H1 (cell line): ENCODE results near the gene EIF3J. TPM values are rescaled to one million over a fixed set of nuclear protein-coding genes. Genes with fewer than 3 reads are reported as not detected.

ENCODE experiments used
- CTCF ChIA-PET: fragments of 300-600 bp; sonication (Branson Sonifier 250); formaldehyde crosslinking; loops from one replicate; lab custom pipeline; 2021; ENCODE audit not compliant: partially characterized antibody; lab: Charles Lee
- POLR2A ChIA-PET: fragments of 300-600 bp; sonication (Branson Sonifier 250); formaldehyde crosslinking; loops from one replicate; lab custom pipeline; 2021; ENCODE audit warnings: inconsistent platforms; ENCODE audit not compliant: partially characterized antibody; lab: Charles Lee
- DNase-seq, 2 experiments: peaks; one replicate each; pipeline versions ENCODE4 v3.0.0 to v3.0.0-alpha.2; 2010 to 2022; ENCODE audit warnings: low spot score in 2 of 2, low read depth in 1 of 2, mixed read lengths in 1 of 2
- FAIRE-seq: peaks from 2 replicates; lab custom pipeline; 2011; peaks lifted over from hg19 to GRCh38; lab: Jason Lieb, UNC
- H2AFZ ChIP-seq: 2 replicates; pipeline ENCODE4 v1.8.1; 2012; ENCODE audit warnings: low read length, inconsistent platforms
- H2AK5ac ChIP-seq: 2 replicates; pipeline ENCODE4 v1.6.1; 2013; ENCODE audit warnings: low read depth, low read length
- H2BK120ac ChIP-seq: replicated peaks from 2 replicates; pipeline ENCODE3; 2013; ENCODE audit warnings: low read depth, low read length, inconsistent platforms
- H2BK12ac ChIP-seq: 2 replicates; pipeline ENCODE4 v1.6.1; 2013; ENCODE audit warnings: low read depth, low read length
- H2BK15ac ChIP-seq: 2 replicates; pipeline ENCODE4 v1.6.1; 2013; ENCODE audit warnings: low read length
- H2BK20ac ChIP-seq: 2 replicates; pipeline ENCODE4 v1.6.1; 2013; ENCODE audit warnings: low read length
- H2BK5ac ChIP-seq: 2 replicates; pipeline ENCODE4 v1.6.1; 2013; ENCODE audit warnings: low read depth, low read length
- H3K14ac ChIP-seq: 2 replicates; pipeline ENCODE4 v1.6.1; 2013; ENCODE audit warnings: inconsistent platforms; ENCODE audit not compliant: insufficient read length
- H3K18ac ChIP-seq: 2 replicates; pipeline ENCODE4 v1.6.1; 2013; ENCODE audit warnings: low read length; ENCODE audit errors: extremely low read depth
- H3K23ac ChIP-seq: 2 replicates; pipeline ENCODE4 v1.6.1; 2013; ENCODE audit warnings: inconsistent platforms; ENCODE audit not compliant: insufficient read length
- H3K23me2 ChIP-seq: 2 replicates; pipeline ENCODE4 v1.6.1; 2013; ENCODE audit warnings: low read depth, low read length
- H3K27ac ChIP-seq: 2 replicates; pipeline ENCODE4 v1.6.1; 2011; ENCODE audit warnings: low read depth, low read length, inconsistent platforms
- H3K27me3 ChIP-seq, 4 experiments: replicated peaks in 1 of 4; 1 replicate in 1 of 4; 2 replicates in 3 of 4; pipeline versions ENCODE4 v1.6.1 to v1.8.1; 2011 to 2013; ENCODE audit warnings: low read length in 3 of 4, mild to moderate bottlenecking in 3 of 4, inconsistent platforms in 2 of 4, mixed read lengths in 2 of 4, moderate library complexity in 1 of 4; ENCODE audit not compliant: control insufficient read depth in 3 of 4, insufficient read depth in 3 of 4; ENCODE audit errors: extremely low read depth in 1 of 4
- H3K36me3 ChIP-seq, 4 experiments: 2 replicates each; pipeline versions ENCODE4 v1.6.1 to v1.8.1; 2011 to 2013; ENCODE audit warnings: mild to moderate bottlenecking in 4 of 4, low read length in 3 of 4, moderate library complexity in 2 of 4, control low read depth in 1 of 4, inconsistent platforms in 1 of 4; ENCODE audit not compliant: insufficient read depth in 4 of 4, control insufficient read depth in 2 of 4
- H3K4ac ChIP-seq: replicated peaks from 2 replicates; pipeline ENCODE3; 2013; ENCODE audit warnings: low read length, low read depth, mixed read lengths, inconsistent platforms; ENCODE audit not compliant: insufficient read length
- H3K4me1 ChIP-seq, 4 experiments: replicated peaks in 1 of 4; 1 replicate in 1 of 4; 2 replicates in 3 of 4; pipeline versions ENCODE4 v1.6.1 to v1.8.1; 2011 to 2013; ENCODE audit warnings: low read length in 3 of 4, inconsistent platforms in 2 of 4, mixed read lengths in 1 of 4; ENCODE audit not compliant: insufficient read depth in 4 of 4, control insufficient read depth in 3 of 4
- H3K4me2 ChIP-seq, 2 experiments: 2 replicates each; pipeline versions ENCODE4 v1.6.1 to v1.8.1; 2011 to 2013; ENCODE audit warnings: low read depth in 2 of 2, low read length in 2 of 2, control low read depth in 1 of 2, inconsistent platforms in 1 of 2, mild to moderate bottlenecking in 1 of 2; ENCODE audit not compliant: insufficient read depth in 1 of 2
- H3K4me3 ChIP-seq, 4 experiments: fragments of 200-600, 300-600 bp in 1 of 4; sonication (generic), shearing (Covaris generic), sonication (Bioruptor Twin) in 1 of 4; 2 replicates each; pipeline versions ENCODE4 v1.5.1 to v1.8.1; 2011 to 2016; ENCODE audit warnings: low read length in 4 of 4, low read depth in 3 of 4, control low read depth in 2 of 4, inconsistent platforms in 2 of 4, mild to moderate bottlenecking in 2 of 4, mixed read lengths in 1 of 4, moderate library complexity in 1 of 4; ENCODE audit not compliant: insufficient read depth in 2 of 4; ENCODE audit errors: extremely low read depth in 1 of 4
- H3K56ac ChIP-seq: replicated peaks from 2 replicates; pipeline ENCODE3; 2013; ENCODE audit warnings: low read depth, mild to moderate bottlenecking, mixed read lengths, low read length, inconsistent platforms; ENCODE audit not compliant: insufficient read length
- H3K79me1 ChIP-seq: 2 replicates; pipeline ENCODE4 v1.6.1; 2013; ENCODE audit warnings: low read depth, low read length, control low read depth
- H3K79me2 ChIP-seq, 2 experiments: 2 replicates each; pipeline versions ENCODE4 v1.6.1 to v1.8.1; 2012 to 2013; ENCODE audit warnings: low read length in 2 of 2, mild to moderate bottlenecking in 2 of 2, inconsistent platforms in 1 of 2; ENCODE audit not compliant: insufficient read depth in 2 of 2, control insufficient read depth in 1 of 2
- H3K9ac ChIP-seq, 4 experiments: replicated peaks in 1 of 4; 1 replicate in 1 of 4; 2 replicates in 3 of 4; pipeline versions ENCODE4 v1.6.1 to v1.8.1; 2011 to 2013; ENCODE audit warnings: low read depth in 3 of 4, low read length in 3 of 4, control low read depth in 2 of 4, mild to moderate bottlenecking in 2 of 4, moderate library complexity in 2 of 4, inconsistent platforms in 1 of 4; ENCODE audit errors: extremely low read depth in 1 of 4
- H3K9me3 ChIP-seq, 2 experiments: 2 replicates each; pipeline versions ENCODE4 v1.6.1 to v1.8.1; 2012 to 2013; ENCODE audit warnings: mild to moderate bottlenecking in 2 of 2, moderate library complexity in 2 of 2, control low read depth in 1 of 2, inconsistent platforms in 1 of 2, low read depth in 1 of 2, low read length in 1 of 2, mixed read lengths in 1 of 2; ENCODE audit not compliant: insufficient read depth in 2 of 2
- H4K20me1 ChIP-seq, 2 experiments: replicated peaks in 1 of 2; 2 replicates each; pipeline versions ENCODE3 to v1.8.1; 2011 to 2013; ENCODE audit warnings: inconsistent platforms in 2 of 2, low read length in 2 of 2, mild to moderate bottlenecking in 1 of 2; ENCODE audit not compliant: insufficient read depth in 2 of 2, control insufficient read depth in 1 of 2
- H4K5ac ChIP-seq: 2 replicates; pipeline ENCODE4 v1.6.1; 2013; ENCODE audit warnings: low read length, low read depth, mixed read lengths, inconsistent platforms; ENCODE audit not compliant: insufficient read length
- H4K8ac ChIP-seq: 2 replicates; pipeline ENCODE4 v1.8.0; 2013; ENCODE audit warnings: mild to moderate bottlenecking, moderate library complexity, low read length, inconsistent platforms; ENCODE audit not compliant: insufficient read depth; ENCODE audit errors: extremely low read depth
- H4K91ac ChIP-seq: replicated peaks from 2 replicates; pipeline ENCODE3; 2013; ENCODE audit warnings: low read length, mixed read lengths, inconsistent platforms; ENCODE audit not compliant: insufficient read length
- CEBPB ChIP-seq: IDR thresholded peaks from 2 replicates; pipeline ENCODE4 v1.6.1; 2012; ENCODE audit warnings: low read depth, low read length
- CTBP2 ChIP-seq: IDR thresholded peaks from 2 replicates; pipeline ENCODE4 v1.7.0; 2011; ENCODE audit warnings: borderline replicate concordance, mild to moderate bottlenecking, moderate library complexity, mixed read lengths, low read length; ENCODE audit not compliant: insufficient read depth, insufficient read length
- TAF1 ChIP-seq: IDR thresholded peaks from 2 replicates; pipeline ENCODE4 v1.6.1; 2011; ENCODE audit warnings: mild to moderate bottlenecking, low read depth, low read length
- WGBS, 2 experiments: shearing (Covaris generic) in 1 of 2; methylation state at CpG; one replicate each; pipeline versions ENCODE4 v1.1.6 to v1.1.7; 2013 to 2015; ENCODE audit warnings: low lambda C conversion rate in 2 of 2, mixed read lengths in 2 of 2, inconsistent platforms in 1 of 2, low coverage in 1 of 2, missing lambda C conversion rate in 1 of 2; ENCODE audit not compliant: insufficient replicate concordance in 2 of 2, insufficient coverage in 1 of 2, insufficient read length in 1 of 2; ENCODE audit errors: extremely low coverage in 1 of 2, missing lambda C conversion rate in 1 of 2; 5-methylcytosine and 5-hydroxymethylcytosine counted together
- polyA plus RNA-seq, 7 experiments: library from polyadenylated mRNA; depleted of rRNA in 3 of 7; stranded (reverse) in 5 of 7; unstranded in 2 of 7; fragments of >200 nt in 5 of 7; fragments of 200-250 nt in 2 of 7; gene quantifications; 1 replicate in 5 of 7; 2 replicates in 1 of 7; 4 replicates in 1 of 7; pipeline versions ENCODE4 v1.2.1 to v1.2.3, GENCODE V29; 2011 to 2013; ENCODE audit warnings: missing spikeins in 2 of 7, mixed read lengths in 2 of 7
- total RNA-seq: library from RNA; stranded (reverse); fragmentation: NEBNext Ultra II Directional; extraction: Animal tissue kit (Norgen Biotek cat#: 25700); gene quantifications from 2 replicates; pipeline ENCODE4 v1.2.1, GENCODE V29; 2021
- TF ChIP-seq, protein P1 (sequence below), 3 experiments: IDR thresholded peaks; 1 replicate in 2 of 3; 2 replicates in 1 of 3; pipeline versions ENCODE4 v1.5.1 to v1.6.1; 2011; ENCODE audit warnings: low read length in 3 of 3, mild to moderate bottlenecking in 3 of 3, inconsistent platforms in 2 of 3, low read depth in 1 of 3, moderate library complexity in 1 of 3; ENCODE audit not compliant: insufficient read depth in 1 of 3; ENCODE audit errors: control extremely low read depth in 1 of 3

EIF3J gene
- total and polyA plus RNA-seq, 2 of the 8 experiments (the other 6 are each of a cell fraction or from before 2014, with no cell fraction given) = 26.8 to 119 TPM

DNA sequence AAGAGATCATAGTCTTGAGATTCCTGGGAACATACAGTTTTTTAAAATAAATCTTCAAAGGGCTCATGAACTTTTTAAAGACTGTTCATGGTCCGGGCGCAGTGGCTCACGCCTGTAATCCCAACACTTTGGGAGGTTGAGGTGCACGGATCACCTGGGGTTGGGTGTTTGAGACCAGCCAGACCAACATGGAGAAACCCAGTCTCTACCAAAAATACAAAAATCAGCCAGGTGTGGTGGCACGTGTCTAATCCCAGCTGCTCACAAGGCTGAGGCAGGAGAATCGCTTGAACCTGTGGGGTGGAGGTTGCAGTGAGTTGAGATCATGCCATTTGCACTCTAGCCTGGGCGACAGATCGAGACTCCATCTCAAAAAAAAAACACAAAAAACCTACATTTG lies 41.4 kb upstream of the EIF3J start:
- no peak for FAIRE-seq
- CTCF ChIA-PET = no interaction called here
- no peak overlapping the region for H2AK5ac ChIP-seq
- TF ChIP-seq CEBPB = no peak
- TF ChIP-seq TAF1 = no peak
- no peak for TF ChIP-seq CTBP2
- TF ChIP-seq, protein P1, sequence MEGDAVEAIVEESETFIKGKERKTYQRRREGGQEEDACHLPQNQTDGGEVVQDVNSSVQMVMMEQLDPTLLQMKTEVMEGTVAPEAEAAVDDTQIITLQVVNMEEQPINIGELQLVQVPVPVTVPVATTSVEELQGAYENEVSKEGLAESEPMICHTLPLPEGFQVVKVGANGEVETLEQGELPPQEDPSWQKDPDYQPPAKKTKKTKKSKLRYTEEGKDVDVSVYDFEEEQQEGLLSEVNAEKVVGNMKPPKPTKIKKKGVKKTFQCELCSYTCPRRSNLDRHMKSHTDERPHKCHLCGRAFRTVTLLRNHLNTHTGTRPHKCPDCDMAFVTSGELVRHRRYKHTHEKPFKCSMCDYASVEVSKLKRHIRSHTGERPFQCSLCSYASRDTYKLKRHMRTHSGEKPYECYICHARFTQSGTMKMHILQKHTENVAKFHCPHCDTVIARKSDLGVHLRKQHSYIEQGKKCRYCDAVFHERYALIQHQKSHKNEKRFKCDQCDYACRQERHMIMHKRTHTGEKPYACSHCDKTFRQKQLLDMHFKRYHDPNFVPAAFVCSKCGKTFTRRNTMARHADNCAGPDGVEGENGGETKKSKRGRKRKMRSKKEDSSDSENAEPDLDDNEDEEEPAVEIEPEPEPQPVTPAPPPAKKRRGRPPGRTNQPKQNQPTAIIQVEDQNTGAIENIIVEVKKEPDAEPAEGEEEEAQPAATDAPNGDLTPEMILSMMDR (IDR thresholded peaks at IDR 0.05; ENCODE audit: control extremely low read depth in 1 of 3, insufficient read depth in 1 of 3, low read depth in 1 of 3, low read length in 3 of 3) = no peak

More for the DNA sequence above, 41.4 kb upstream of the EIF3J start:
- Histone ChIP-seq H3K18ac (no peak overlapping the region), H3K14ac (no peak overlapping the region), H4K5ac (no peak overlapping the region), H4K20me1 (peaks cover 0 to 4% of the 10 kb centered on the region in 2 experiments), H3K56ac (no peak overlapping the region), H3K36me3 (peaks cover 8 to 67% (median 22%) of the 10 kb centered on the region in 4 experiments), H2BK120ac (no peak overlapping the region), H3K9ac (no peak overlapping the region), H4K8ac (no peak overlapping the region), H3K27me3 (no peaks in the 10 kb centered on the region), H3K79me2 (no peaks in the 10 kb centered on the region), H3K4me2 (no peak overlapping the region), H3K27ac (no peak overlapping the region), H4K91ac (no peak overlapping the region), H3K79me1 (no peaks in the 10 kb centered on the region), H2BK5ac (no peak overlapping the region), H3K4ac (no peak overlapping the region), H3K4me3 (no peak overlapping the region), H2BK20ac (no peak overlapping the region), H2BK12ac (no peak overlapping the region), H2BK15ac (no peak overlapping the region), H3K4me1 (no peaks in the 10 kb centered on the region), H3K23me2 (no peaks in the 10 kb centered on the region), H3K9me3 (no peaks in the 10 kb centered on the region), H3K23ac (no peak overlapping the region), H2AFZ (no peak overlapping the region)
- 99% methylated on average over 8 of the region's 8 CpGs; no CpG with 5 or more reads in 1 of the 2 experiments for WGBS, 2 experiments
- DNase-seq = no peak
- POLR2A ChIA-PET = interaction anchor here (1.6 kb wide), 1 partner anchor 8 kb away, joined by 4 read pairs; no protein-coding TSS in a partner anchor
